Endothelial cell of umbilical vein (primary cell): ENCODE results near the gene NKAIN4. TPM values are rescaled to one million over a fixed set of nuclear protein-coding genes. Genes with fewer than 3 reads are reported as not detected.

Experiments used
- BruUV-seq: library from RNA; stranded (reverse); fragments of 400-500 nt; replicated peaks from 2 replicates; lab custom pipeline; 2021; lab: Mats Ljungman, UMichigan
- CTCF ChIA-PET: fragments of 300-600, 350-600 bp; sonication (Branson Sonifier 250); formaldehyde crosslinking; loops from one replicate; lab custom pipeline; 2021; ENCODE audit warnings: antibody characterized with exemption, inconsistent platforms; lab: Charles Lee
- POLR2A ChIA-PET: fragments of 300-600, 350-600 bp; sonication (Branson Sonifier 250); formaldehyde crosslinking; loops from one replicate; lab custom pipeline; 2021; ENCODE audit warnings: antibody characterized with exemption, inconsistent platforms; lab: Charles Lee
- DNase-seq: peaks from one replicate; pipeline ENCODE4 v3.0.0-alpha.2; 2011; ENCODE audit warnings: low read depth, low spot score
- FAIRE-seq: peaks from 2 replicates; lab custom pipeline; 2011; peaks lifted over from hg19 to GRCh38; lab: Jason Lieb, UNC
- H2AFZ ChIP-seq: 2 replicates; pipeline ENCODE4 v1.6.0; 2012; ENCODE audit warnings: low read depth, low read length, control low read depth, inconsistent platforms
- H3K27ac ChIP-seq: 2 replicates; pipeline ENCODE4 v1.5.1; 2011; ENCODE audit warnings: low read depth, mild to moderate bottlenecking, control low read depth, low read length, moderate library complexity; ENCODE audit not compliant: insufficient read depth
- H3K27me3 ChIP-seq, 2 experiments: 2 replicates each; pipeline versions ENCODE4 v1.6.0 to v1.6.1; 2011; ENCODE audit warnings: low read length in 2 of 2, mixed read lengths in 1 of 2; ENCODE audit not compliant: control insufficient read depth in 2 of 2, insufficient read depth in 2 of 2
- H3K36me3 ChIP-seq, 2 experiments: 2 replicates in 1 of 2; 3 replicates in 1 of 2; pipeline ENCODE4 v1.5.1; 2011; ENCODE audit warnings: low read length in 2 of 2, mild to moderate bottlenecking in 1 of 2, moderate library complexity in 1 of 2; ENCODE audit not compliant: control insufficient read depth in 2 of 2, insufficient read depth in 2 of 2; ENCODE audit errors: extremely low read depth in 1 of 2
- H3K4me1 ChIP-seq: 3 replicates; pipeline ENCODE4 v1.5.1; 2011; ENCODE audit warnings: mild to moderate bottlenecking, low read length; ENCODE audit not compliant: control insufficient read depth, insufficient read depth; ENCODE audit errors: extremely low read depth
- H3K4me2 ChIP-seq: 2 replicates; pipeline ENCODE4 v1.6.1; 2011; ENCODE audit warnings: low read length, control low read depth, mixed read lengths; ENCODE audit not compliant: insufficient read depth
- H3K4me3 ChIP-seq, 3 experiments: fragments of 200-600 bp in 1 of 3; sonication (generic), shearing (Covaris generic) in 1 of 3; replicated peaks in 1 of 3; 2 replicates each; pipeline ENCODE4 v1.5.1; 2011 to 2016; ENCODE audit warnings: control low read depth in 3 of 3, low read length in 3 of 3, mild to moderate bottlenecking in 2 of 3, inconsistent platforms in 1 of 3, low read depth in 1 of 3, moderate library complexity in 1 of 3; ENCODE audit not compliant: insufficient read depth in 1 of 3
- H3K79me2 ChIP-seq: 2 replicates; pipeline ENCODE4 v1.6.0; 2012; ENCODE audit warnings: low read length, inconsistent platforms; ENCODE audit not compliant: control insufficient read depth, insufficient read depth
- H3K9ac ChIP-seq: replicated peaks from 2 replicates; pipeline ENCODE3; 2011; ENCODE audit warnings: low read length, control low read depth; ENCODE audit not compliant: insufficient read depth; ENCODE audit errors: extremely low read depth
- H3K9me1 ChIP-seq: replicated peaks from 3 replicates; pipeline ENCODE4 v1.6.0; 2011; ENCODE audit warnings: mild to moderate bottlenecking, low read length; ENCODE audit not compliant: control insufficient read depth, insufficient read depth; ENCODE audit errors: extremely low read depth
- H3K9me3 ChIP-seq: replicated peaks from 2 replicates; pipeline ENCODE4 v1.5.1; 2012; ENCODE audit warnings: low read length, inconsistent platforms; ENCODE audit not compliant: control insufficient read depth, insufficient read depth
- H4K20me1 ChIP-seq: replicated peaks from 2 replicates; pipeline ENCODE3; 2011; ENCODE audit warnings: mild to moderate bottlenecking, low read length; ENCODE audit not compliant: control insufficient read depth, insufficient read depth; ENCODE audit errors: extremely low read depth
- EZH2 ChIP-seq: IDR thresholded peaks from 2 replicates; pipeline ENCODE4 v1.6.1; 2012; ENCODE audit warnings: borderline replicate concordance, low read depth, mild to moderate bottlenecking, moderate library complexity, low read length, inconsistent platforms; ENCODE audit not compliant: severe bottlenecking
- JUN ChIP-seq: IDR thresholded peaks from 2 replicates; pipeline ENCODE4 v1.6.1; 2011; ENCODE audit warnings: borderline replicate concordance, low read depth; ENCODE audit not compliant: insufficient read length, insufficient read depth
- POLR2A ChIP-seq: IDR thresholded peaks from 2 replicates; pipeline ENCODE4 v1.6.1; 2012; ENCODE audit warnings: low read depth, mild to moderate bottlenecking, control low read depth, low read length
- POLR2AphosphoS5 ChIP-seq: IDR thresholded peaks from 2 replicates; pipeline ENCODE4 v1.6.1; 2012; ENCODE audit warnings: low read depth, mild to moderate bottlenecking, control low read depth, low read length, moderate library complexity; ENCODE audit not compliant: insufficient read depth
- dilution Hi-C: fragments of 300-500 bp; cut with MboI; formaldehyde crosslinking; loops from one replicate; pipeline ENCODE4 v1.15.0; 2019; ENCODE audit warnings: low sequenced_read_pairs; ENCODE audit not compliant: extremely low pct_ligation_motif_present
- intact Hi-C: fragments of 100-400 bp; cut with micrococcal nuclease; formaldehyde crosslinking; loops from one replicate; pipeline ENCODE4 v1.10.0; 2022
- polyA plus RNA-seq, 4 experiments: library from polyadenylated mRNA; depleted of rRNA in 3 of 4; stranded (reverse) in 3 of 4; unstranded in 1 of 4; fragments of >200 nt; gene quantifications; 2 replicates each; pipeline versions ENCODE4 v1.2.1 to v1.2.3, GENCODE V29; 2011 to 2012; ENCODE audit warnings: missing spikeins in 1 of 4
- total RNA-seq: library from RNA; stranded (reverse); gene quantifications from 2 replicates; pipeline ENCODE4 v1.2.3, GENCODE V29; 2021
- TF ChIP-seq, protein P1 (sequence below): IDR thresholded peaks from 2 replicates; pipeline ENCODE4 v1.6.1; 2011; ENCODE audit not compliant: insufficient read depth, insufficient read length
- TF ChIP-seq, protein P2 (sequence below), 2 donors: IDR thresholded peaks; 1 replicate in 1 of 2; 2 replicates in 1 of 2; pipeline ENCODE4 v1.5.1; 2011; ENCODE audit warnings: low read length in 2 of 2, mild to moderate bottlenecking in 2 of 2, moderate library complexity in 2 of 2, control low read depth in 1 of 2, inconsistent platforms in 1 of 2, low read depth in 1 of 2; ENCODE audit not compliant: insufficient read depth in 1 of 2; ENCODE audit errors: extremely low read depth in 1 of 2

Gene NKAIN4
- total and polyA plus RNA-seq, 2 donors (not counting 3 experiments of a cell fraction or from before 2014, with no cell fraction given) = 0.04 TPM; not detected in 1

DNA sequence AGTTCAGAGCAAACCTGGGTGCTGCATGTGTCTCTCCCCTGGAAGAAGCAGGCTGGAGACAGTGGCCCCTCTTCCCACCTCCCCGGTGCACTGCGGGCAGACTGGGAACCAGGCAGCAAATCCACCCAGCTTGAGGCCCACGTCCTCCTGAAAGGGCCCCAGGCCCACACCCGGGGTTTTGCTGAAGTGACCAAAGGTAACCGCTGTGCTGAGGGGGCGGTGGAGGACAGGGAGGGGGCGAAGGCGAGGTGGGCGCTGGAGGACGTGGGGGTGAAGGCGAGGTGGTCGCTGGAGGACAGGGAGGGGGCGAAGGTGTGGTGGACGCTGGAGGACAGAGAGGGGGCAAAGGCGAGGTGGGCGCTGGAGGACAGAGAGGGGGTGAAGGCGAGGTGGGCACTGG, 20.3 kb downstream of the NKAIN4 start:
- Histone ChIP-seq H3K27me3 (peaks cover 0 to 8% of the 10 kb centered on the region in 2 experiments), H3K9me1 (no peaks in the 10 kb centered on the region), H3K9ac (no peak overlapping the region), H3K36me3 (no peaks in the 10 kb centered on the region), H3K9me3 (no peaks in the 10 kb centered on the region), H3K27ac (no peak overlapping the region), H3K4me2 (no peak overlapping the region), H3K79me2 (no peaks in the 10 kb centered on the region), H3K4me3 (no peak overlapping the region), H2AFZ (no peak overlapping the region), H3K4me1 (no peaks in the 10 kb centered on the region), H4K20me1 (no peaks in the 10 kb centered on the region)
- TF ChIP-seq JUN = no peak
- no TSS peak for BruUV-seq
- ChIA-PET CTCF (interaction anchor here (1.1 to 11.0 kb wide), 3 partner anchors 10 to 76 kb away, joined by 3 to 116 read pairs (median 7); no protein-coding TSS in a partner anchor), POLR2A (no interaction called here)
- dilution Hi-C loops = no loop called here
- DNase-seq (no peak), FAIRE-seq (no peak)
- intact Hi-C loops = loop anchor here (5.0 kb wide), 1 partner anchor 177 kb away; no protein-coding TSS in a partner anchor

DNA sequence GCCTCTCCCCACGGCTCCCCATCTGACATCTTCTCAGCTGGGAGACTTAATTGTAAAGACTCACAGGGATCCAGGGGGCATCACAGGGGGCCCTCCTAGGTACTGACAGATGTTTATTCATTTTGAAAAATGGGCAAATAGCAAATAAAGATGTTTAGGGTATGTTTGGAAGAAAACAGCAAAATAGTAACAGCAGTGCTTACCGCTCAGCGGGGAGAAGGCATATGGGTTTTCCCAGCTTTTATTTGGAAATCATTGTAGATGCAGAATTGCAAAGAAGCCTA, 21.3 kb downstream of the NKAIN4 start:
- Histone ChIP-seq H3K27me3 (peaks cover 0 to 10% of the 10 kb centered on the region in 2 experiments), H2AFZ (no peak overlapping the region), H3K4me2 (no peak overlapping the region), H3K36me3 (no peaks in the 10 kb centered on the region), H3K79me2 (no peaks in the 10 kb centered on the region), H3K4me3 (no peak overlapping the region), H4K20me1 (no peaks in the 10 kb centered on the region), H3K9me1 (no peaks in the 10 kb centered on the region), H3K27ac (no peak overlapping the region), H3K9me3 (no peaks in the 10 kb centered on the region), H3K4me1 (no peaks in the 10 kb centered on the region), H3K9ac (no peak overlapping the region)
- no peak for FAIRE-seq
- TF ChIP-seq POLR2AphosphoS5 (no peak), EZH2 (no peak), JUN (no peak), POLR2A (no peak)
- TF ChIP-seq, protein P1, sequence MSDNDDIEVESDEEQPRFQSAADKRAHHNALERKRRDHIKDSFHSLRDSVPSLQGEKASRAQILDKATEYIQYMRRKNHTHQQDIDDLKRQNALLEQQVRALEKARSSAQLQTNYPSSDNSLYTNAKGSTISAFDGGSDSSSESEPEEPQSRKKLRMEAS = no peak
- TF ChIP-seq, protein P2, sequence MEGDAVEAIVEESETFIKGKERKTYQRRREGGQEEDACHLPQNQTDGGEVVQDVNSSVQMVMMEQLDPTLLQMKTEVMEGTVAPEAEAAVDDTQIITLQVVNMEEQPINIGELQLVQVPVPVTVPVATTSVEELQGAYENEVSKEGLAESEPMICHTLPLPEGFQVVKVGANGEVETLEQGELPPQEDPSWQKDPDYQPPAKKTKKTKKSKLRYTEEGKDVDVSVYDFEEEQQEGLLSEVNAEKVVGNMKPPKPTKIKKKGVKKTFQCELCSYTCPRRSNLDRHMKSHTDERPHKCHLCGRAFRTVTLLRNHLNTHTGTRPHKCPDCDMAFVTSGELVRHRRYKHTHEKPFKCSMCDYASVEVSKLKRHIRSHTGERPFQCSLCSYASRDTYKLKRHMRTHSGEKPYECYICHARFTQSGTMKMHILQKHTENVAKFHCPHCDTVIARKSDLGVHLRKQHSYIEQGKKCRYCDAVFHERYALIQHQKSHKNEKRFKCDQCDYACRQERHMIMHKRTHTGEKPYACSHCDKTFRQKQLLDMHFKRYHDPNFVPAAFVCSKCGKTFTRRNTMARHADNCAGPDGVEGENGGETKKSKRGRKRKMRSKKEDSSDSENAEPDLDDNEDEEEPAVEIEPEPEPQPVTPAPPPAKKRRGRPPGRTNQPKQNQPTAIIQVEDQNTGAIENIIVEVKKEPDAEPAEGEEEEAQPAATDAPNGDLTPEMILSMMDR (IDR thresholded peaks at IDR 0.05; ENCODE audit: extremely low read depth in 1 of 2, insufficient read depth in 1 of 2, low read depth in 1 of 2, low read length in 2 of 2) = no peak
- CTCF ChIA-PET = interaction anchor here (0.7 to 11.0 kb wide), 5 partner anchors 9 to 230 kb away, joined by 3 to 116 read pairs (median 3); no protein-coding TSS in a partner anchor
- POLR2A ChIA-PET = no interaction called here
- no TSS peak for BruUV-seq
- dilution Hi-C loops = no loop called here
- no peak for DNase-seq
- intact Hi-C loops = loop anchor here (5.0 kb wide), 1 partner anchor 176 kb away; no protein-coding TSS in a partner anchor
